GM12878 (cell line): ENCODE measurements around the gene OR10K2. TPM values are rescaled to one million over a fixed set of nuclear protein-coding genes. Genes with fewer than 3 reads are reported as not detected.
"Not testable (repeated sequence)": the region's sequence is repeated elsewhere in the genome, so short reads cannot be mapped to it uniquely, and the experiment has no call there.

Experiments
- ATAC-seq: fragments of 200-7000 bp; cut with Tn5 transposase; 3 replicates; pipeline ENCODE4 v1.9.1; 2020; ENCODE audit warnings: mild to moderate bottlenecking, moderate library complexity
- BruUV-seq: library from RNA; stranded (reverse); fragments of 400-500 nt; replicated peaks from 2 replicates; lab custom pipeline; 2021; lab: Mats Ljungman, UMichigan
- CTCF ChIA-PET: fragments of 300-600 bp; sonication (Branson Sonifier 250); formaldehyde crosslinking; extraction: SDS; loops from one replicate; lab custom pipeline; 2021; ENCODE audit warnings: inconsistent platforms; lab: Yijun Ruan, JAX
- POLR2A ChIA-PET: fragments of 350-600 bp; formaldehyde crosslinking; extraction: SDS; loops from one replicate; lab custom pipeline; 2021; ENCODE audit warnings: inconsistent platforms; lab: Charles Lee
- RAD21 ChIA-PET: fragments of 300-600 bp; sonication (Branson Sonifier 250); formaldehyde crosslinking; loops from one replicate; lab custom pipeline; 2023; ENCODE audit warnings: antibody characterized with exemption; ENCODE audit not compliant: unreplicated experiment; lab: Charles Lee
- SMC1A ChIA-PET: fragments of 300-600 bp; sonication (Branson Sonifier 250); formaldehyde crosslinking; loops from one replicate; lab custom pipeline; 2023; ENCODE audit not compliant: unreplicated experiment, uncharacterized antibody; lab: Charles Lee
- DNase-seq: peaks from one replicate; pipeline ENCODE4 v3.0.0-alpha.2; 2011; ENCODE audit warnings: low read depth, low spot score
- FAIRE-seq: peaks from 3 replicates; lab custom pipeline; 2011; peaks lifted over from hg19 to GRCh38; lab: Jason Lieb, UNC
- H2AFZ ChIP-seq: 2 replicates; pipeline ENCODE4 v1.6.0; 2011; ENCODE audit warnings: low read depth, low read length, control low read depth; ENCODE audit not compliant: control insufficient read depth
- H3K27ac ChIP-seq: 2 replicates; pipeline ENCODE4 v1.5.1; 2011; ENCODE audit warnings: control low read depth; ENCODE audit not compliant: control insufficient read depth, insufficient read depth
- H3K27me3 ChIP-seq, 2 experiments: replicated peaks in 1 of 2; 2 replicates each; pipeline versions ENCODE4 v1.6.0 to v1.6.1; 2011; ENCODE audit warnings: low read length in 1 of 2; ENCODE audit not compliant: control insufficient read depth in 2 of 2, insufficient read depth in 2 of 2
- H3K36me3 ChIP-seq, 2 experiments: 2 replicates each; pipeline ENCODE4 v1.5.1; 2011; ENCODE audit warnings: low read length in 1 of 2; ENCODE audit not compliant: control insufficient read depth in 2 of 2, insufficient read depth in 2 of 2
- H3K4me1 ChIP-seq: 2 replicates; pipeline ENCODE4 v1.6.1; 2011; ENCODE audit warnings: mild to moderate bottlenecking, low read length, moderate library complexity, mixed read lengths; ENCODE audit not compliant: control insufficient read depth, insufficient read depth
- H3K4me2 ChIP-seq: 2 replicates; pipeline ENCODE4 v1.6.0; 2011; ENCODE audit warnings: control low read depth; ENCODE audit not compliant: control insufficient read depth, insufficient read depth
- H3K4me3 ChIP-seq: fragments of 200-600 bp; sonication (generic); 2 replicates; pipeline ENCODE4 v1.5.1; 2016
- H3K79me2 ChIP-seq: 2 replicates; pipeline ENCODE4 v1.6.0; 2011; ENCODE audit warnings: low read length; ENCODE audit not compliant: control insufficient read depth, insufficient read depth
- H3K9ac ChIP-seq: 2 replicates; pipeline ENCODE4 v1.8.0; 2011; ENCODE audit warnings: low read length, control low read depth, mixed read lengths; ENCODE audit not compliant: control insufficient read depth, insufficient read depth
- H3K9me3 ChIP-seq: replicated peaks from 3 replicates; pipeline ENCODE4 v1.5.1; 2011; ENCODE audit warnings: mild to moderate bottlenecking, low read length; ENCODE audit not compliant: control insufficient read depth, insufficient read depth
- H4K20me1 ChIP-seq: 2 replicates; pipeline ENCODE4 v1.6.0; 2011; ENCODE audit not compliant: control insufficient read depth, insufficient read depth
- ATF7 ChIP-seq: fragments of 450-650 bp; IDR thresholded peaks from 2 replicates; pipeline ENCODE4 v1.6.1; 2016; ENCODE audit warnings: low read depth, mild to moderate bottlenecking
- BHLHE40 ChIP-seq, 2 experiments: fragments of 450-650 bp in 1 of 2; IDR thresholded peaks; 2 replicates each; pipeline ENCODE4 v1.6.1; 2011 to 2017; ENCODE audit warnings: low read depth in 2 of 2, borderline replicate concordance in 1 of 2, improper control_type of control experiment in 1 of 2, low read length in 1 of 2, mild to moderate bottlenecking in 1 of 2
- CBX5 ChIP-seq: sonication (generic); IDR thresholded peaks from 2 replicates; pipeline ENCODE4 v1.6.1; 2016; ENCODE audit warnings: low read depth, moderate library complexity, mild to moderate bottlenecking, inconsistent platforms
- GABPA ChIP-seq: IDR thresholded peaks from 2 replicates; pipeline ENCODE4 v1.6.1; 2014; ENCODE audit warnings: antibody characterized with exemption, low read depth, mild to moderate bottlenecking, inconsistent platforms
- GATAD2B ChIP-seq: fragments of 450-650 bp; conservative IDR thresholded peaks from 2 replicates; pipeline ENCODE4 v1.6.1; 2017; ENCODE audit warnings: low read depth, mild to moderate bottlenecking, moderate library complexity
- HDAC6 ChIP-seq: fragments of 200-600 bp; sonication (generic); IDR thresholded peaks from one replicate; pipeline ENCODE4 v1.8.0; 2017; ENCODE audit warnings: antibody characterized with exemption; ENCODE audit not compliant: unreplicated experiment
- HDGF ChIP-seq: fragments of 450-650 bp; IDR thresholded peaks from 2 replicates; pipeline ENCODE4 v1.6.1; 2016; ENCODE audit warnings: antibody characterized with exemption
- KDM1A ChIP-seq: fragments of 200-600 bp; sonication (generic); IDR thresholded peaks from 2 replicates; pipeline ENCODE4 v1.6.1; 2016; ENCODE audit warnings: borderline replicate concordance
- LARP7 ChIP-seq: fragments of 450-650 bp; IDR thresholded peaks from 2 replicates; pipeline ENCODE4 v1.6.1; 2017; ENCODE audit warnings: mild to moderate bottlenecking
- MAX ChIP-seq: IDR thresholded peaks from 2 replicates; pipeline ENCODE4 v1.6.1; 2012; ENCODE audit warnings: low read depth, low read length, improper control_type of control experiment
- MXI1 ChIP-seq: fragments of 150-350 bp; IDR thresholded peaks from 2 replicates; pipeline ENCODE4 v1.6.1; 2011; ENCODE audit warnings: low read depth, mild to moderate bottlenecking, inconsistent platforms, low read length, improper control_type of control experiment
- PAX5 ChIP-seq: IDR thresholded peaks from 2 replicates; pipeline ENCODE4 v1.6.1; 2011; ENCODE audit warnings: low read depth, low read length, borderline replicate concordance
- SMAD5 ChIP-seq: IDR thresholded peaks from 2 replicates; pipeline ENCODE4 v1.6.1; 2016; ENCODE audit warnings: antibody characterized with exemption, low read depth
- ZZZ3 ChIP-seq: IDR thresholded peaks from 2 replicates; pipeline ENCODE4 v1.6.1; 2011; ENCODE audit warnings: low read depth; ENCODE audit not compliant: control insufficient read depth, insufficient read length
- WGBS: methylation state at CpG from one replicate; pipeline ENCODE4 v1.1.6; 2016; ENCODE audit warnings: low lambda C conversion rate; ENCODE audit not compliant: insufficient replicate concordance, insufficient coverage; ENCODE audit errors: missing lambda C conversion rate; 5-methylcytosine and 5-hydroxymethylcytosine counted together
- in situ Hi-C: fragments of 300-500 bp; cut with MboI; formaldehyde crosslinking; loops from 9 replicates; pipeline ENCODE4 v1.14.3; 2018; ENCODE audit warnings: mixed read lengths
- intact Hi-C: fragments of 100-400 bp; cut with micrococcal nuclease; formaldehyde crosslinking; loops from one replicate; pipeline ENCODE4 v1.14.2; 2022; ENCODE audit not compliant: unreplicated experiment
- polyA plus RNA-seq, 11 experiments: library from polyadenylated mRNA; depleted of rRNA in 4 of 11; unstranded in 6 of 11; stranded (reverse) in 5 of 11; fragments of >200 nt; fragmentation: Nextera tagmentation in 4 of 11; fragmentation: Illumina TruSeq in 1 of 11; extraction: Ambion mirVana in 4 of 11; extraction: Trizol in 1 of 11; gene quantifications; 1 replicate in 1 of 11; 2 replicates in 10 of 11; pipeline versions ENCODE4 v1.2.1 to v1.2.3, GENCODE V29; 2011 to 2016; ENCODE audit warnings: inconsistent platforms in 2 of 11, missing spikeins in 2 of 11, low read depth in 1 of 11
- total RNA-seq, 4 experiments: library from RNA; depleted of rRNA in 3 of 4; stranded (reverse); fragments of >200 nt in 3 of 4; fragmentation: Illumina TruSeq in 1 of 4; extraction: Trizol in 1 of 4; gene quantifications; 2 replicates each; pipeline versions ENCODE4 v1.2.1 to v1.2.3, GENCODE V29; 2013 to 2021
- TF ChIP-seq, protein P1 (sequence below): IDR thresholded peaks from 2 replicates; pipeline ENCODE4 v1.6.1; 2012; ENCODE audit warnings: low read depth, low read length, improper control_type of control experiment

OR10K2 gene
- total and polyA plus RNA-seq, 10 of the 15 experiments (the other 5 are each of a cell fraction or from before 2014, with no cell fraction given) = not detected

DNA sequence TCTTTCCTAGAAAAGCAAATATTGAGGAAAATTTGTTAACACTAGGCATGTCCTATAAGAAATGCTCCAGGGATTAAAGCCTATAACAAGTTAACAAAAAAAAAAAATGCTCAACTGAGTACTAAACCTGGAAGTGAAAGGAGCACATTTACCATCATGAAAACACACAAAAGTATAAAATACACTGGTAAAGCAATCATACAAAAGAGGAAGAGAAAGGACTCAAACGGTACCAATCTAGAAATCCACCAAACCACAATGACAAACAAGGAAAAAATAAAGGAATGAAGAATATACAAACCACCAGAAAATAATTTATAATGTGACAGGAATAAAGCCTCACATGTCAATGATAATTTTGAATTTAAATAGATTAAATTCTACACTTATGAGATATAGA is 51.2 kb downstream of the OR10K2 start (continued):
- no peak for TF ChIP-seq HDAC6
- TF ChIP-seq MXI1 = no peak
- no peak for TF ChIP-seq MAX
- TF ChIP-seq LARP7 = no peak

- H3K36me3 ChIP-seq, H3K4me1 ChIP-seq, ATAC-seq, intact Hi-C loops, DNase-seq, RAD21 ChIA-PET, POLR2A ChIA-PET, H3K79me2 ChIP-seq, FAIRE-seq, H3K27ac ChIP-seq, SMC1A ChIA-PET, H3K9me3 ChIP-seq, H3K9ac ChIP-seq, BruUV-seq, H3K4me2 ChIP-seq, H3K4me3 ChIP-seq, H3K27me3 ChIP-seq, in situ Hi-C loops, H4K20me1 ChIP-seq, H2AFZ ChIP-seq, CTCF ChIA-PET: not testable (repeated sequence)
- WGBS = 67% methylated on average over 9 of the region's 25 CpGs
Measured at GRCh38 chr1:158374101-158374500, 51.9 kb downstream of the OR10K2 start.

DNA sequence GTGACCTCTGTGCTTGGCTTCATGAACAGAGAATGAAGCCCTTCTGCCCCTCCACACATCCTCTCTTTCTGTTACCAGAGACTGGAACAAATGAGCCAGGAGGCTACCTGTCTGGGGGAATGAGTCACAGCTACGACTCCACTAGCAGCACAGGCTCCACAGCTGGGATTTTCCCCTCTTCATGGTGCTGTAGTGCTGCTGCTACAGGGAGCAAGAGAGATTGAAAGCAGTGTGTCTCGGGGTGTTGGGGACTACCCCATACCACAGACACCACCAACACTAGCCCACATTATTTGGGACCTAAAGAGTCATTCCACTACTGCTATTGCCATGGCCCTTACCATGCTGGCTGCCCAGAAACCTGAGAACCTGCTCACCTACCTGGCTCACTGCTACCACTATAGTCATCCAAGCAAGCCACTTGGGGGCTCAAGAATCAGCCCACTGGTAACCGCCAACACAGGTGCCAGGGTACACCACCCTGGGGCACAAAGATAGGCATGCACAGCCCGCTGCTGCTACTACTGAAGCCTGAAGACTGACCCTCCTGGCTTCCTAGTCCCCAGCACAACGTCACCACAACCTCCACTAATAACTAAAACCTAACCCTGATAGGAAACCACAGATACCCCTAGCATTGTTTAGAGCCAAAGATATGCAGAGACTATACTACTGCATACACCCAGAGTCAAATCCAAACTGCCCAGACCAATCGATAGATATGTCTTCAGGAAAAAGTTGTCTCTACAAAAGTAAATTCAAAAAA is 54.7 kb downstream of the OR10K2 start:
- ATAC-seq (peak; percentile 98), FAIRE-seq (no peak), DNase-seq (peak; percentile 45)
- peaks cover 3% of the 10 kb centered on the region; the same call in 1 of the 2 replicates for H3K4me1 ChIP-seq
- no peaks in the 10 kb centered on the region for H3K79me2 ChIP-seq
- under 1% methylated on average over 6 of the region's 6 CpGs for WGBS
- H3K9me3 ChIP-seq = no peaks in the 10 kb centered on the region; the same call in 2 of the 3 replicates
- ChIA-PET SMC1A (no interaction called here), POLR2A (no interaction called here), RAD21 (interaction anchor here (1.1 kb wide), 1 partner anchor 41 kb away, joined by 3 read pairs; no protein-coding TSS in a partner anchor), CTCF (no interaction called here)
- no peak overlapping the region for H3K27ac ChIP-seq
- no peak overlapping the region for H2AFZ ChIP-seq
- H3K4me2 ChIP-seq = no peak overlapping the region
- H3K27me3 ChIP-seq = no peaks in the 10 kb centered on the region
- H3K4me3 ChIP-seq = no peak overlapping the region
- H4K20me1 ChIP-seq = no peaks in the 10 kb centered on the region
- BruUV-seq = no TSS peak
- H3K9ac ChIP-seq = no peak overlapping the region
- H3K36me3 ChIP-seq = no peaks in the 10 kb centered on the region
- intact Hi-C loops (no loop called here), in situ Hi-C loops (no loop called here)
- TF ChIP-seq ZZZ3 (no peak), HDGF (no peak), SMAD5 (no peak), PAX5 (no peak), ATF7 (0 out of 2 replicates have a peak, but pooled peaks have one; percentile 21), KDM1A (no peak), CBX5 (0 out of 2 replicates have a peak, but pooled peaks have one; percentile 26), GABPA (no peak), BHLHE40 (IDR thresholded peaks at IDR 0.05; ENCODE audit: borderline replicate concordance in 1 of 2, low read depth in 2 of 2, low read length in 1 of 2) (peak in 1 of 2 experiments; percentile 22; a peak in 1 of 4 replicates), GATAD2B (no peak)
- TF ChIP-seq, protein P1, sequence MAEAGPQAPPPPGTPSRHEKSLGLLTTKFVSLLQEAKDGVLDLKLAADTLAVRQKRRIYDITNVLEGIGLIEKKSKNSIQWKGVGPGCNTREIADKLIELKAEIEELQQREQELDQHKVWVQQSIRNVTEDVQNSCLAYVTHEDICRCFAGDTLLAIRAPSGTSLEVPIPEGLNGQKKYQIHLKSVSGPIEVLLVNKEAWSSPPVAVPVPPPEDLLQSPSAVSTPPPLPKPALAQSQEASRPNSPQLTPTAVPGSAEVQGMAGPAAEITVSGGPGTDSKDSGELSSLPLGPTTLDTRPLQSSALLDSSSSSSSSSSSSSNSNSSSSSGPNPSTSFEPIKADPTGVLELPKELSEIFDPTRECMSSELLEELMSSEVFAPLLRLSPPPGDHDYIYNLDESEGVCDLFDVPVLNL = no peak
